Osteoblast (primary cell): ENCODE data around the gene KCNAB1. TPM values are rescaled to one million over a fixed set of nuclear protein-coding genes. Genes with fewer than 3 reads are reported as not detected.

Experiments
- DNase-seq: peaks from one replicate; pipeline ENCODE4 v3.0.0; 2011; ENCODE audit warnings: low spot score, mixed read lengths; ENCODE audit not compliant: insufficient read length; ENCODE audit errors: missing footprints
- H2AFZ ChIP-seq: 2 replicates; pipeline ENCODE4 v1.6.0; 2011; ENCODE audit warnings: mild to moderate bottlenecking, low read length
- H3K27ac ChIP-seq: 2 replicates; pipeline ENCODE4 v1.5.1; 2011; ENCODE audit warnings: mild to moderate bottlenecking, low read depth, low read length, moderate library complexity
- H3K27me3 ChIP-seq: 2 replicates; pipeline ENCODE4 v1.6.0; 2012; ENCODE audit warnings: mild to moderate bottlenecking, control low read depth, inconsistent platforms, low read length, moderate library complexity; ENCODE audit not compliant: insufficient read depth
- H3K36me3 ChIP-seq: 2 replicates; pipeline ENCODE4 v1.5.1; 2011; ENCODE audit warnings: mild to moderate bottlenecking, low read length, control low read depth, moderate library complexity; ENCODE audit not compliant: insufficient read depth
- H3K4me1 ChIP-seq: 2 replicates; pipeline ENCODE4 v1.5.1; 2011; ENCODE audit warnings: mild to moderate bottlenecking, low read length, control low read depth, moderate library complexity; ENCODE audit not compliant: insufficient read depth
- H3K4me2 ChIP-seq: 2 replicates; pipeline ENCODE4 v1.6.0; 2011; ENCODE audit warnings: mild to moderate bottlenecking, low read length; ENCODE audit not compliant: insufficient read depth
- H3K4me3 ChIP-seq: fragments of 200-600 bp; sonication (generic); 3 replicates; pipeline ENCODE4 v1.5.1; 2012; ENCODE audit warnings: mild to moderate bottlenecking, low read length, inconsistent platforms; ENCODE audit not compliant: insufficient read depth
- H3K79me2 ChIP-seq: 2 replicates; pipeline ENCODE4 v1.6.0; 2012; ENCODE audit warnings: mild to moderate bottlenecking, low read length, control low read depth, inconsistent platforms; ENCODE audit not compliant: insufficient read depth
- H3K9me3 ChIP-seq: 2 replicates; pipeline ENCODE4 v1.5.1; 2011; ENCODE audit warnings: low read depth, low read length, control low read depth
- H4K20me1 ChIP-seq: 2 replicates; pipeline ENCODE4 v1.6.0; 2012; ENCODE audit warnings: mild to moderate bottlenecking, low read length, control low read depth; ENCODE audit not compliant: insufficient read depth
- CTCF ChIP-seq: IDR thresholded peaks from 2 replicates; pipeline ENCODE4 v1.5.1; 2011; ENCODE audit warnings: mild to moderate bottlenecking, low read depth, low read length, moderate library complexity; ENCODE audit errors: extremely low read depth
- total RNA-seq: library from RNA; depleted of rRNA; stranded (reverse); fragments of >200 nt; gene quantifications from 2 replicates; pipeline ENCODE4 v1.2.3, GENCODE V29; 2012

Gene KCNAB1
- total RNA-seq, 1 donor, result 0.36 TPM

GRCh38 chr3:156150434-156151066 is 30.2 kb downstream of the KCNAB1 start:
- Histone ChIP-seq H3K4me2 (no peak overlapping the region), H3K4me3 (no peak overlapping the region), H3K79me2 (no peaks in the 10 kb centered on the region), H2AFZ (peak overlapping the region; percentile 73), H3K27me3 (peaks cover 2% of the 10 kb centered on the region), H4K20me1 (no peaks in the 10 kb centered on the region), H3K9me3 (no peaks in the 10 kb centered on the region), H3K36me3 (no peaks in the 10 kb centered on the region), H3K4me1 (no peaks in the 10 kb centered on the region), H3K27ac (no peak overlapping the region)
- DNase-seq, result peak; percentile 82
- peak; percentile 93 for TF ChIP-seq CTCF

- H2AFZ ChIP-seq, result peak overlapping the region; percentile 78
- peak overlapping the region; percentile 21 for H3K4me2 ChIP-seq
- H4K20me1 ChIP-seq, result no peaks in the 10 kb centered on the region
- no peaks in the 10 kb centered on the region for H3K4me1 ChIP-seq
- H3K36me3 ChIP-seq, result no peaks in the 10 kb centered on the region
- no peak overlapping the region for H3K4me3 ChIP-seq
- peak; percentile 90 for TF ChIP-seq CTCF
- H3K9me3 ChIP-seq, result no peaks in the 10 kb centered on the region
- no peaks in the 10 kb centered on the region for H3K79me2 ChIP-seq
- peak overlapping the region; percentile 27 for H3K27ac ChIP-seq
- H3K27me3 ChIP-seq, result no peaks in the 10 kb centered on the region
- peak; percentile 55 for DNase-seq
These were observed 31.5 kb downstream of the KCNAB1 start for GRCh38 chr3:156151824-156152428.

- TF ChIP-seq CTCF, result no peak
- H3K79me2 ChIP-seq, result no peaks in the 10 kb centered on the region
- H3K4me3 ChIP-seq, result no peak overlapping the region
- no peaks in the 10 kb centered on the region for H3K27me3 ChIP-seq
- no peaks in the 10 kb centered on the region for H4K20me1 ChIP-seq
- H2AFZ ChIP-seq, result no peak overlapping the region
- H3K36me3 ChIP-seq, result no peaks in the 10 kb centered on the region
- H3K27ac ChIP-seq, result no peak overlapping the region
- H3K4me2 ChIP-seq, result no peak overlapping the region
- H3K4me1 ChIP-seq, result no peaks in the 10 kb centered on the region
- DNase-seq, result peak; percentile 48
- no peaks in the 10 kb centered on the region for H3K9me3 ChIP-seq
These were observed 38.4 kb downstream of the KCNAB1 start for GRCh38 chr3:156158656-156159295.

GRCh38 chr3:156160647-156161046 is 40.3 kb downstream of the KCNAB1 start:
- H3K79me2 ChIP-seq, result no peaks in the 10 kb centered on the region
- no peaks in the 10 kb centered on the region for H3K4me1 ChIP-seq
- TF ChIP-seq CTCF, result no peak
- no peak for DNase-seq
- H3K9me3 ChIP-seq, result no peaks in the 10 kb centered on the region
- peak overlapping the region; percentile 20 for H3K4me2 ChIP-seq
- H3K27me3 ChIP-seq, result no peaks in the 10 kb centered on the region
- H3K4me3 ChIP-seq, result no peak overlapping the region
- peak overlapping the region; percentile 42 for H2AFZ ChIP-seq
- no peaks in the 10 kb centered on the region for H4K20me1 ChIP-seq
- H3K36me3 ChIP-seq, result no peaks in the 10 kb centered on the region
- no peak overlapping the region for H3K27ac ChIP-seq
